IPS DF 19.7 (cell line): ENCODE measurements around the gene YTHDF1.
"Not testable (repeated sequence)": the region's sequence is repeated elsewhere in the genome, so short reads cannot be mapped to it uniquely, and the experiment has no call there.

ENCODE experiments used
- DNase-seq: peaks from one replicate; pipeline ENCODE4 v3.0.0-alpha.2; 2013; ENCODE audit warnings: low read depth, low spot score

The YTHDF1 gene

DNA sequence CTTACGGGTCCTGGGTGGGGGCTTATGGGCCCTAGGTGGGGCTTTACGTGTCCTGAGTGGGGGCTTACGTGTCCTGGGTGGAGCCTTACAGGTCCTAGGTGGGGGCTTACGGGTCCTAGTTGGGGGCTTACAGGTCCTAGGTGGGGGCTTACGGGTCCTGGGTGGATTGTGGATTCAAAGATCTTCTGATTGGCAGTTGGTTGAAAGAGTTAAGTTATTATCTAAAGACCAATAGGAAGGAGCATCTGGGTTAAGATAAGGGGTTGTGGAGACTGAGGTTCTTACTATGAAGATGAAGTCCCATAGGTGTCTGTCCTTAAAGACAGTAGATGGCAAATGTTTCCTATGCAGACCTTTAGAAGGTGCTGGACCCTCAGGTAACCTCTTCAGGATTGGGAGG lies 11.3 kb upstream of the YTHDF1 start:
- DNase-seq, result no peak

DNA sequence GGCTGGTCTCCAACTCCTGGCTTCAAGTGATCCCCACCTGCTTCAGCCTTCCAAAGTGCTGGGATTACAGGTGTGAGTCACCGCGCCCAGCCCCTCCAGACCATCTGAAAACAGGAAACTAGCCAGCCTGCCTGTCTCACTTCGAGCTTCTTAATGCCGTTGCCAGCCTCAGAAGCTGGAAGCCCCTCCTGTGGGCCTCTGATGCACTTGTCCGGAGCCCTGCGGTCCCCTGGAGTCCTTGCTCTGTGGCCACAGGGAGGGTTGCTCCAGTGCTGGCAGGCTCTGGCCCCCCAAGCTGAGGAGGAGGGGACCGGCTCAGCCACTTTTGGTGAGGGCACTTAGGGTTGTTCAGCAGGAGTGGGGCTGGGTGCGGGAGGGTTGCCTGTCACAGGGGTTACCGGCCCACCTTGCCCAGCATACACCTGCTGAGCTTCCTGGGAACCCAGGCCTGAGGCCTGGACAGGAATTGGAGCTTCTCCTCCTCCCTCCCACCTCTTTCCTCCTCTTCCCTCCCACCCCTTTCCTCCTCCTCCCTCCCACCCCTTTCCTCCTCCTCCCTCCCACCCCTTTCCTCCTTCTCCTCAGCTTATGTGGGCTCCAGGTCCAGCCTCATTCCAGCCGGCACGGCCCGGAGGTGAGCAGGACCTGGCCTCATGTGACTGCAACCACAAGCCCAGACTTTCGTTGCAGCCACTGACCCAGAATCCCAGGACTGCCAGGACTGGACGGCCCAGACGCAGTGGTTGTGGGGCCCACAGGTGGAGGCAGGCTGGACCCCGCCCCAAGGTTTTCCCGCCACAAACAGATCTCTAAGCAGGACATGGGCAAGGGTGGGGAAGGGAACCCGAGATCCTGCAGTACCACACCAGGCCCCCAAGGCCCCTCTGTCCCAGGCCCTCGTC lies 10.4 kb upstream of the YTHDF1 start:
- DNase-seq, result no peak

DNA sequence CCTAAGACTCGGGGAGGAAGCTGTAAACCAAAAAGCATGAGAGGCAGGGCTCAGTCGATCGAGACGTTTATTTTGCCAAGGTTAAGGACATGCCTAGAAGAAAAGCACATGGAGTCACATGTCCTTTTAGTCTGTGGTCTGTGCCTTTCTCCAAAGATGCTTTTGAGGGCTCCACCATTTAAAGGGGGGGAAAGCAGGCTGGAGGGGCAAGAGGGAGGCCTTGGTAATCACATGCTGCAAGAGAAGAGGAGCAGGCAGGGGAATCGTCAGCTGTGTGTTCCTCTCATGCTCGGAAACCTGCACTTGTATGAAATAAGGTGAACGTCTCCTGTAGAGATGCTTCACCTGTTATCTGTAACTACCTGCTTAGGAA lies 9.1 kb upstream of the YTHDF1 start:
- no peak for DNase-seq

DNA sequence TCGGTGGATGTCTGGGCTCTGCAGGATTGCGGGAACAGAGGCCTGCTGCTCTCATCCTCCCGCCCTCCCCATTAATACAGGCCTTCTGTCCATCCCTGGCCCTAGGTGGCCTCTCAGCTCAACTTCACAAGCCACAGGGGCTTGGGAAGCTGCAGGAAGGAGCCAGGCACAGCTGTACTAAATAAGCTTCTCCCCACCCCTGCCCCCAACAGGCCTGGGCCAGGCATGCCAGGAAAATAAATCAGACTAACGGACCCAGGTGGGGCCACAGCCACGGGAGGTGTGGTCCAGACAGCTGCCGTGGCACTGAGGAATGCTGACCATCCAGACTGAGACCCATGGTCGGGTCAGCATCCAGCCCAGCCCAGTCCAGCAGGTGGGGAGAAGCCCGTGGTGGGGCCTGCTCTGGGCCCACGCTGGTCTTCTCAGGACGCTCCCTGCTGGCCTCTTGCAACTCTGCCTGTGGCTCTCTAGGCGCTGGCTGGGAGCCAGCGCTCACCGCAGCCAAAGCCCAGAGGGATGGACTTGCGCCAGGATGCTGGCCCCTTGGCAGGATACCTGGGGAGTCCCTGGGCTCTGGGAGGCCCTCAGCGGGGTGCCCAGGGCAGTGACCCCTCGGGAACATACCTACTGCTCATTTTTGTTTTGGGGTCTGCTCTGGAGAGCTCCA lies 8.6 kb upstream of the YTHDF1 start:
- DNase-seq, result no peak

DNA sequence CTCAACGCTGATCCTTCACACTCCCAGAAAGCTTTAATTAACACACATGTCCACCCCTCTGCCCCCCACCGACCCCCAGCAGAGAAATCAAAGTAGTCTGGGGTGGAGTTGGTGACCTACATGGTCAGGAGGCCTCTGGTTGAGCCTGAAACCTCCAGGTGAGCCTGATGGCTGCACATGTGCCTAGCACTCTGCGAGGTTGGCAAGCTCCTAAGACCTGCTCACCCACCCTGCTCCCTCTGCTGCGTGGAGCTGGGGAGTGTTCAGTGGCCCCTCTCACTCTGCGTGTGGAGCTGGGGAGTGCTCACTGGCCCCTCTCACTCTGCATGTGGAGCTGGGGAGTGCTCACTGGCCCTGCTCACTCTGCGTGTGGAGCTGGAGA lies 7.9 kb upstream of the YTHDF1 start:
- DNase-seq, result no peak

DNA sequence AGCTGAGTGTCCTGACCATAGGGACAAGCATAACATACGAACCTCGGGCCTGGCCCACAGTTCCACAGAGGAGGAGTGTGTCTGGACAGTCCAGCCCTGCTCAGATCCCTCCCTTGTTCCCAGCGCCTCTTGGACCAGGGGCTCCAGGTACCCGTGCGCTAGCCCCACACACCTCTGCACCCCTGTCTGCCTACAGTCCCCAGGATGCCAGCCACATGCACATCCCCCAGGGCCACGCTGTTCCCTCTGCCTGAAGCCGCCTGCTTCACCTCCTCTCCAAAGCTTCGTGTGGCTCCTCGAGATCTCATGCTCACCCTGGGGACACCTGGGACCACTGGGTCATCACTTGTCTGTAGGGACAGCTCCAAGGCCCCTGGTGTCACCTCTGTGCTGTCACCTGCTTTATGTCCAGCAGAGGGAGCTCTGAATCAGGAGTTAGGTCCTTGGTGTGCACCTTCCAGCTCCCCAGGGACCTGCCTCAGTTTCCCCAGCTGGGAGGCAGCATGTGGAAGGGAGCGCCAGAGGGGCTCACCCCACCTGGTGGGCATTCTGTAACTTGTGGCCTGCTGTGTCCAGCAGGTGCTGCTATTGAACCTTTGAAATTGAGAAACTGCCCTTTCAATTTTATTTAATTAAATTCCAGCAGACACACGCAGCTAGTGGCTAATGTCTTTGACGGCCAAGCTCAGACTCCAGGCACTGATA lies 7.3 kb upstream of the YTHDF1 start:
- no peak for DNase-seq

DNA sequence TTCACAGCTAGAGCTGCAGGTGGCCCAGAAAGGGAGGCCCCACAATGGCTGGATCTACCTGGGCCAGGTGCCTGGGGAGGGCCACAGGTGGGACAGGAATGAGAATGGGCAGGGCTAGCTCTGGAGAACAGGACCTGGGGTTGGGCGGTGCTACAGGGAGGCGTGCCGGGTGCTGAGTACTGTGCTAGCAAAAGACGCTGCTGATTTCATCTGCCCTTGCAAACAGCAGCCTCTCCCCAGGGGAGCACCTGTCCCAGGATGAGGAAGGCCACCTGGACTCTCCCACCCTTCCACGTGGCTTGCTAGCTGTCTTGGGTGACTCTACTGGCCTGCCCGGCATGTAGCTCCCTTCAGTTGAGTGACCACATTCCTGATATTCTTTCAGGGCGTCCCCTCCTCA lies 6.6 kb upstream of the YTHDF1 start:
- no peak for DNase-seq

DNA sequence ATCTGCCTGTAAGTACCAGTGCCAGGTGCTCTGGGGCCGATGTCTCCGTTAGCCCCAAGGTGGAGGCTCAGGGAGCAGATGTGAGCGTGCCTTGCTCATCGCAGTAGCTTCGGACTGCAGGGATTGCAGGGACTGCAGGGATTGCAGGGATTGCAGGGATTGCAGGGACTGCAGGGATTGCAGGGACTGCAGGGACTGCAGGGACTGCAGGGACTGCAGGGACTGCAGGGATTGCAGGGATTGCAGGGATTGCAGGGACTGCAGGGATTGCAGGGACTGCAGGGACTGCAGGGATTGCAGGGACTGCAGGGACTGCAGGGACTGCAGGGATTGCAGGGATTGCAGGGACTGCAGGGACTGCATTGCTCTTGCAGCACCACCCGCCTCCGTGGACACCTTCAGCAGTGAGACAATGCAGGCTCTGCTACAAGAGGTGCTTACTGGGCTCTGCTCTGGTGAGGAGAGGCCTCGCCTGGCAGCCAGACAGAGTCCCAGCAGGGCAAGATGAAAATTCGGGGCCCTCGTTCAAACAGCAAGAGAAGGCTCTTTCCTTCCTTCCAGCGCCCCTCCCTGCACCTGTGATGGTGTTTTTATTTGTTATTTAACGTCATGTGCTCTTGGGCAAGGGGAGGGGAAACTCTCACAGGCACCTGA lies 5.6 kb upstream of the YTHDF1 start:
- DNase-seq, result not testable (repeated sequence)

DNA sequence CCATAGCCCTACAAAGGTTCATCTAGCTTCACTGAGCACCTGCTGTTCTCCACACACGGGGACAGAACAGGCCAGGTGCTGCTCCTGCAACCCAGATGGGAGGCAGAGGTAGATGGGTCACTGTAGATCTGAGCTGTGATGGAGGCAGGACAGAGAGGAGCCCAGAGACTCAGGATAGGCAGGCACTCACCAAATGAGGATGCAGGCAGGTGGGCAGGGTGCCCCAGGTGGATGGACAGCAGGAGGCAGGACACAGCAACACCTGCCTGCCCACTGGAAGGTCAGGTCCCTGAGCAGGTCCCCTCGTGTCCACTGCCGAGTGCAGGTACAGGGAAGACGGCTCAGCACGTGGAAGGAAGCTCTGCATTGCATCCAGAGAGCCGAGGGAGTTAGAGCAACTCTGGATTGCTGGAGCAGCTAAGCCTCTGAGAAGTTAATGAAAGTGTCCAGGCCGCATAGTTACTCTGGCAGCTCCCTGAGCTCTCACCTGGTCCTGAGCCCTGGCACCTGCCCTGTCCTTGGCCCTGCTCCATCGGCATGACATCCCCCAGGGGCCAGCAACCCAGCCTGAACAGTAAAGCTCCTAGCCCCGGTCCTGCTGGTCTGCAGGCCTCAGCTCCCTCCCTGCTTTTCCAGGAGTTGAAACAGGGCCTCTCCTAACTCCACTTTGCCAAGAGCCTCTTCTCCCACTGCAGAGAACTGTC lies 4.9 kb upstream of the YTHDF1 start:
- DNase-seq, result no peak

DNA sequence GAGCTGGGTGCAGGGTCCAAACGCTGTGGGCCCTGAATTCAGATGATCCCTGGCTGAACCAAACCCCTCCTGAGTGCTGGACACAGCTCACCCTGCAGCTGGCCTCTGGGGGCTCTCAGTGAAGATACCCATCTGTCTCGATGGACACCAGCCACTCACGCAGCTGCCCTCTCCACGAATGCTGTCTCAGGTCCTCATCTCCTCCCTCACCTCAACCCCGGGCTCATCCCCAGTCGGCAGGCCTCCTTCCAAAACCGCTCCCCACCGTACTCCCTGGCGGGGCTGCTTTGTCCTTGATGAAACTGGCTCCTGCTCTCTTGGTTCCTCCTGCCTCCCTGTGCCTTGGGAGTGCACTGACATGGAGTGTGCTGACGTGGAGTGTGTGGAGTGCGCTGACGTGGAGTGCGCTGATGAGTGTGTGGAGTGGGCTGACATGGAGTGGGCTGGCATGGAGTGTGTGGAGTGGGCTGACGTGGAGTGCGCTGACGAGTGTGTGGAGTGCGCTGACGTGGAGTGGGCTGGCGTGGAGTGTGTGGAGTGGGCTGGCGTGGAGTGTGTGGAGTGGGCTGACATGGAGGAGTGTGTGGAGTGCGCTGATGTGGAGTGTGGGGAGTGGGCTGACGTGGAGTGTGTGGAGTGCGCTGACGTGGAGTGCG lies 4.1 kb upstream of the YTHDF1 start:
- DNase-seq, result no peak

DNA sequence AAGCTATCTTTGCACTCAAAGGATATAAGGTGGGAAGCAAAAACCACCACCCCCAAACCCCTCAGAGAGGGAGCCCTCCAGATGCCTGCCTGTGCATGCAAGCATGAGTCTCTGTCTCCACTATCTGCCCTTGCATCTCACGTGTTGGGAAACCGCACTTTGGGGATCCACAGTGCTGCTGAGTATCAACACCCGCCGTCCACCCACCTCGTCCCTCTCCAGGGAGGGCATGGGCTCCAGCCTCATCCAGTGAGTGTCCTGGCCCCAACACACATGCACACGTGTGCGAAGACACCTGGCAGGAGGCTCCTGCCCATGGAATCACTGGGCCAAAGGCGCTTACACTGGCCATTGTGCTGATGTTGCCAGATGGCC lies 3.5 kb upstream of the YTHDF1 start:
- no peak for DNase-seq

DNA sequence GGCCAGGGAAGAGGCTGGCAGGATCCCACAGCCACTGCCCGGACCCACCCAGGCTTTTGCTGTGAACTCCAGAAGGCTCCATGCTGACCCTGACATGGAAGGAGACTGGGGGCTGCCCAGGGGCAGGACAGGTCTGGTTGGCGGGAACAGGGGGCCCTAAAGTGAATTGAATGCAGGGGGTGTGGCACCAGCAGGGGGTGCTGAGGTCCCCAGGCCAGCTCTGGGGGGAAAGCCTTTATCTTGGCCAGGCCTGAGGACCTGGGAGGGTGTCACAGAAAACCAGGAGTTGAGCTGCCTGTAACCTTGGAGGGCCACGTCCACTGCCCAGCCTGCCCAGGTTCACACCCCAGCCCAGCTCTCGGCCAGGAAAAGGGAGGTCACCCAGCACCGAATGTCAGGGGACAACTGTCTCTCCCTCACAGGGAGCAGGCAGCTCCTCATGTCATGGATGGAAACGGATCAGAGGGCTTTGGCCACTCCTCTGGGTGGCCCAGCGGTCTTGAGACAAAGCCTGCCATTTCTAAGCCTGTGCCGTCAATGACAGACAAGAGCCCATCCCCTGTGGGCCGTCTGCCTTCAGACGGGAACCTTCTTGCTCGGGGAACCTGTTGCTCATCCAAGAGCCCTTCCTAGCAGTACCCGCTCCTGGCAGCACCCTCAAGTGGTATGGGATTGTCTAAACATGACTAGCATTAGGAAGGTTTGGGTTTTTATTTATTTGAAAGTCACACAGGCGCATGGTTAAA lies 2.9 kb upstream of the YTHDF1 start:
- no peak for DNase-seq

DNA sequence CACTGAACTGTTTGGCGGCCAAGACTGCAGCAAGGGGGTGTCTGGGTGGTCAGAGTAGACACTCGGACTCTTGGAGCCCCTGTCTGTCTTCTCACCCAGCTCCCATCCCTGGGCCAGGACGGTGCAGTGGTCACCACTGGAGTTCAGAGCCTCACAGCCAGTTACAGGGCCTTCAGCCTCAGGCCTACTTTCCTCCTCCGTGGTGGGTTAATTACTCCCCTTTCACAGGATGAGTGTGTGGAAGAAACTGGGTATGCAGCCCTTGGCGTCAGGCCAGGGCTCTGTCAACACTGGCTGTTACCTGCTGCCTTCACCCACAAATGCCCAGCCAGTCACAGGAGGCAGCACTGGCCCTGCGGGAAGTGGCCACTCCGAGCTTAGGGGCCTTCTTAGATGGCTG lies 1.8 kb upstream of the YTHDF1 start:
- DNase-seq, result no peak

DNA sequence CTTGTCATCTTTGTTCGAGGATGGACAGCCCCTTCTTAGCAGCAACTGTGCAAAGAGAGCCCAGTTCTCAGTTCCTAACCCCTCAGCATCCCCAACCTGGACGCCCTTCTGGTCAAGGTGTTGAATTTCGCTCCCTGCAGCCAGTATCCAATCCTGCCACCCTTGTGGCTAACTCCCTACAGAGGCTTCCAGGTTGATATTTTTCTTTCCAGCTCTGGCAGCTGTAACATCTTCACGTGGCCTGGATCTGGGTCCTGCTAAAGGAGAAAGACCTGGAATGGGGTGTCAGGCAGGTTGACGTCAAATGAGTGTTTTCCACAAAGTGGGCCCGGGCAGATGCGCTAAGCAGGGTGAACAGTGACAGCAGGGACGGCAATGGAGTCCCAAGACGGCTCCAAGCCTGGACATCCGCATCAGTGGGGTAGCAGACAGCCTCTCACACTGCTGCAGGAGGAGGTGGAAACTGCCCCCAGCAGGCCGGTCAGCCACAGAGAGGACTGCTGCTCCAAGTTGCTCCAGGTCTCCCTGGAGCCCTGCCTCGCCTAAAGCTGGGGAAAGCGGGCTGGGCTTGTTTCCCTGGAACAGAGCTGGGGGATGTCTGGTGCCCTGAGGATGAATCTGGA lies 1.0 kb upstream of the YTHDF1 start:
- no peak for DNase-seq

DNA sequence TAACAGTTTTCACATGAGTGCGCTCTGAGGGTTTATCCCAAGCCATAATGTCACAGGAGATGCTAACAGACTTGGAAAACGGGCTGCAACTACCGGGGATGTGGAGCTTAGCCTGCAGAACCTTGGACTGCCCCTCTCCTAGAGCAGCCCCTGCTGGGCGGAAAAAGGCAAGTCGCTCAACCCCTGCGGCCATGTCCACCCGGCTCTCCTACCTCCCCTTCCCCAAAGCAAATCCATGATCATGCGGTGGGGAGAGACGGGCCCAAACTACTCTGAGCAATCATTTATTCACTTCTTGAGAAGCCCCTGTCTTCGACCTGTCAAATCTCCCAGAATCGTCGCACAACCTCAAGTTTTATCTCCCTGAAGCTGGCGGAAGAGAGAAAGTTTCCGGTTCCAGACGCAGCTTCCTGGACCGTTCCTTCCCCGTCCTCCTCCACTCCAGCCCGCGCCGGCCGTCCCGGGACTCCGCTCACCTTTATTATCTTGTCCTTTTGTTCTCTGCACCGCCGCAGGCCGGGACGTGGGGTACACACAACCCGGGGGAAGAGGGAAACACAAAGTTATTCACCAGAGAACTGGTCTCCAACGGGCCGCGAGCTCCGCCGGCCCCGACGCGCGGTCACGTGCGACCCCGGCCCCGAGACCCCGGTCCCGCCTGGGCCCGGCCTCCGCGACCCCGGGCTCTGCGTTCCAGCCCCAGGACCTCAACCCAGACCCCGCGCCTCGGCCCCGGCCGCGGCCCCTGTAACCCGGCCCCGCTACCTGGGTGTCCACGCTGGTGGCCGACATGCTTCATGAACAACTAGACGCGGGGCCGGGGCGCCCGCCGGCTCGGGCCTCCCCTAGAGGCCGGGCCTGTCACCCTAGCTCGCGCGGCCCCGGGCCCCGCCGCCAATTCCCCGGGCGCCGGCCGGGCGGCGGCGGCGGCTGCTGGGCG lies 560 bp downstream of the YTHDF1 start:
- no peak for DNase-seq

DNA sequence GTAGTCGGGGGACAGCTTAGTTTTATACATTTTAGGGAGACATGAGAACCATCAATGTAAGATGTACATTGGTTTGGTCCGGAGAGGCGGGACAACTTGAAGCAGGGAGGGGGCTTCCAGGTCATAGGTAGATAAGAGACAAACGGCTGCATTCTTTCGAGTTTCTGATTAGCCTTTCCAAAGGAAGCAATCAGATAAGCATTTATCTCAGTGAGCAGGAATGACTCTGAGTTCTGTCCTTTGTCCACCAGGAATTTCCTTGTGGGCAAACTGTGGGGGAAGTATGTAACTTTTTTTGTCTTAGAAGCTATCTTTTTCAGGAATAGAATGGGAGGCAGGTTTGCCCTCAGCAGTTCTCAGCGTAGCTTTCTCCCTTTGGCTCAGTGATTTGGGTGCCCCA lies 1.4 kb downstream of the YTHDF1 start:
- no peak for DNase-seq

DNA sequence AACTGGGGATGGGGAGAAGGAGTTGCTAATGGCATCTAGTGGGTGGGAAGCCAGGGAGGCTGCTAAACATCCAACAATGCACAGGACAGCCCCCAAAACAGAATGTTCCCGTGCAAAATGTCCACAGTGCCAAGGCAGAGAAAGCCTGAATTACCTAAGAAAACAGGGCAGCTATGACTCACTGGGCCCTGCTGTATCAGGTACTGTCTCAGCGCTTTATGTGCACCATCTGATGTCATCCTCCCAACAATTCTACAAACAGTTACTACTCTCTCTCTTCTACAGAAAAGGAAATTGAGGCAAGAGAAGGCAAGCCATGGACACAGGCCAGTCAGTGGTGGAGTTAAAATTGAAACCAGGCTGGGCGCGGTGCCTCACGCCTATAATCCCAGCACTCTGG lies 3.1 kb downstream of the YTHDF1 start:
- no peak for DNase-seq

DNA sequence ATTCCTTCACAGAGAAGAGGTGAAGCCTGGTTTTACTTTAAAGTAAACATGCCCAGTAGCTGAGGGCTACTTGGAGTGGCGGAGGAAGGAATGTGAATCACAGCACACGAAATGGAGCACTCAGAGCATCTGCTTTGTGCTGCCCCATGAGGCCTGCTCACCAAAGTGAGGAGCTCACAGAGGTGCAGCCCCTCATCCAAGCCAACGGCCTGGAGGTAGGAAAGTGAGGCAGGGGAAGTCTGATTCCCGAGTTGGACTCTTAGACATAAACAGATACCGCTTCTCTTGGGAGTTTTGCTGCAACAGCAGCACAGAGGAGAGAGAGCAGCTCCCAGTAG lies 3.6 kb downstream of the YTHDF1 start:
- no peak for DNase-seq

DNA sequence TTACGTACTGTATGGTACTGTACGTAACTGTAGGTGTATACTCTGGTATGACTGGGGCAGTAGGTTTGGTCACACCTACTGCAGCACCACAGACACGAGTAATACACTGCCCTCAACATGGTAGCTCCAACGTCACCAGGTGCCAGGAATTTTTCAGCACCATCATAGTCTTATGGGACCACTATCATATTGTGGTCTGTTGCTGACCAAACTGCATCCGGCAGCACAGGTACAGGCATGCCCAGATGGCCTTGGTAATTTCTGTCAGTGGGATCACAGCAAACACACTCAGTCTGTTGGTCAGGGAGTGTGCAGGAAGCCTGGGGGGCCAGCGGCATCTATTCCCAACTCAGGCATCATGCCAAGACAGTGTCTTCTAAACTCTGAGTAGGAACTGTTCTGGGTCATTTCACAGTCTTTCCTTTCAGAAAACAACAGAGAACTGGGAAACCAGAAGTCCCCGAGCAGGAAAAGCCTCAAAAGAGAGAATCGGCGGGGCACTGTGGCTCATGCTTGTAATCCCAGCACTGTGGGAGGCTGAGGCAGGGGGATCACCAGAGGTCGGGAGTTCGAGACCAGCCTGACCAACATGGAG lies 5.8 kb downstream of the YTHDF1 start:
- no peak for DNase-seq
